ENCODE measurements around the gene DPEP3.

- TF ChIP-seq CTCF (IDR thresholded peaks at IDR 0.05), result no peak
- no peak for TF ChIP-seq POLR2AphosphoS5 (IDR thresholded peaks at IDR 0.05)
- TF ChIP-seq EP300 (IDR thresholded peaks at IDR 0.05), result no peak
- TF ChIP-seq POLR2A (IDR thresholded peaks at IDR 0.05), result no peak
Observed at GRCh38 chr16:67934306-67935100, 45.8 kb downstream of the DPEP3 start.

Measured in stomach (tissue), 4 donors.